ENCODE data around the gene RBM47. TPM values are rescaled to one million over a fixed set of nuclear protein-coding genes. Genes with fewer than 3 reads are reported as not detected.

The RBM47 gene
- total and polyA plus RNA-seq, 2 donors (not counting 1 experiment from before 2014, with no cell fraction given): 5.6 to 12.9 TPM

DNA sequence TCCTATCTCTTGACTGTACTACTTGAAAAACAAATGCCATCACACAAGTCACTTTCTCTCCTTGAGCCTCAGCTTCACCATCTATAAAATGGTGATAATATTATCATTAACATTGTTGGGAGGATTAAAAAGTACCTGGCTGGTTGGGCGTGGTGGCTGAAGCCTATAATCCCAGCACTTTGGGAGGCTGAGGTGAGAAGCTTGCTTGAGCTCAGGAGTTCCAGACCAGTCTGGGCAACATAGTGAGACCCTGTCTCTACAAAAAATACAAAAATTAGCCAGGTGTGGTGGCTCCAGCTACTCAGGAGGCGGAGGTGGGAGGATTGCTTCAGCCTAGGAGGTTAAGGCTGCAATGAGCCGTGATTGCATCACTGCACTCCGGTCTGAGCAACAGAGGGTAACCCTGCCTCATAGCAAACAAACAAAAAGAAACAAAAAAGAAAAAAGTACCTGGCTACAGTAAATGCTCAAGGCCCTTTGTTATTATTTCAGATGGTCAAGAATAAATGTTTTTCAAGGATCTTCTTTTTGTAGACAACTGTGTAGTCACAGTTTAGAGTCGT is 174.2 kb downstream of the RBM47 start:
- ATAC-seq (ENCODE audit: low read depth): no peak

GRCh38 chr4:40454816-40455215 is 174.8 kb downstream of the RBM47 start:
- no peaks in the 10 kb centered on the region for H3K27me3 ChIP-seq (replicated peaks in 1 of 4; ENCODE audit: control extremely low read depth in 1 of 4, control insufficient read depth in 3 of 4, insufficient read depth in 4 of 4, low read length in 3 of 4)
- no peak for ATAC-seq (ENCODE audit: low read depth)
- no peak overlapping the region for H2AFZ ChIP-seq (ENCODE audit: insufficient read depth, low read depth, low read length, poor library complexity, severe bottlenecking)
- TF ChIP-seq EZH2 (IDR thresholded peaks at IDR 0.05; ENCODE audit: borderline replicate concordance, insufficient read depth, low read depth, low read length, poor library complexity, severe bottlenecking) (no peak), CTCF (IDR thresholded peaks at IDR 0.05) (no peak)
- H3K9me3 ChIP-seq (ENCODE audit: control extremely low read depth in 1 of 3, control insufficient read depth in 2 of 3, insufficient read depth in 1 of 3, low read length in 2 of 3): peaks cover 0 to 3% (median 0%) of the 10 kb centered on the region in 3 donors
- no peak overlapping the region for H3K27ac ChIP-seq (ENCODE audit: low read length in 2 of 2)
- no peak overlapping the region for H3K9ac ChIP-seq (ENCODE audit: low read length)
- no peak overlapping the region for H3K27ac Mint-ChIP-seq
- no peak overlapping the region for H3K4me2 ChIP-seq (replicated peaks; ENCODE audit: low read depth, low read length, poor library complexity, severe bottlenecking)
- H3K9me3 Mint-ChIP-seq (ENCODE audit: insufficient read depth): no peaks in the 10 kb centered on the region
- no peaks in the 10 kb centered on the region for H4K20me1 ChIP-seq (ENCODE audit: control insufficient read depth, insufficient read depth, low read length, poor library complexity, severe bottlenecking)
- peaks cover 10% of the 10 kb centered on the region for H3K4me1 Mint-ChIP-seq
- H3K79me2 ChIP-seq (ENCODE audit: control insufficient read depth, insufficient read depth, low read length): no peaks in the 10 kb centered on the region
- no peaks in the 10 kb centered on the region for H3K27me3 Mint-ChIP-seq
- no peak overlapping the region for H3K4me3 Mint-ChIP-seq
- DNase-seq: no peak
- no peaks in the 10 kb centered on the region for H3K4me1 ChIP-seq (ENCODE audit: control insufficient read depth in 2 of 2, insufficient read depth in 2 of 2, low read length in 2 of 2)
- intact Hi-C loops (cut with micrococcal nuclease): no loop called here
- no peaks in the 10 kb centered on the region for H3K36me3 ChIP-seq (replicated peaks in 1 of 2; ENCODE audit: control extremely low read depth in 1 of 2, control insufficient read depth in 1 of 2, extremely low read depth in 1 of 2, insufficient read depth in 2 of 2, low read length in 1 of 2)
- H3K4me3 ChIP-seq (ENCODE audit: control extremely low read depth in 1 of 5, extremely low read depth in 1 of 5, insufficient read depth in 1 of 5, low read depth in 2 of 5, low read length in 4 of 5): no peak overlapping the region
- CTCF ChIA-PET: no interaction called here
- POLR2A ChIA-PET: no interaction called here
- no CpG with 5 or more reads among the region's 2 CpGs for WGBS (ENCODE audit: insufficient coverage)

More for the DNA sequence above, 174.2 kb downstream of the RBM47 start:
- TF ChIP-seq EZH2 (IDR thresholded peaks at IDR 0.05; ENCODE audit: borderline replicate concordance, insufficient read depth, low read depth, low read length, poor library complexity, severe bottlenecking): no peak
- no peak for TF ChIP-seq CTCF (IDR thresholded peaks at IDR 0.05)
- H3K9ac ChIP-seq (ENCODE audit: low read length): no peak overlapping the region
- H3K9me3 ChIP-seq (ENCODE audit: control extremely low read depth in 1 of 3, control insufficient read depth in 2 of 3, insufficient read depth in 1 of 3, low read length in 2 of 3): peaks cover 0 to under 1% (median 0%) of the 10 kb centered on the region in 3 donors
- H4K20me1 ChIP-seq (ENCODE audit: control insufficient read depth, insufficient read depth, low read length, poor library complexity, severe bottlenecking): no peaks in the 10 kb centered on the region
- no peak overlapping the region for H3K4me3 Mint-ChIP-seq
- no peak for DNase-seq
- no peaks in the 10 kb centered on the region for H3K79me2 ChIP-seq (ENCODE audit: control insufficient read depth, insufficient read depth, low read length)
- 100% methylated on average over 1 of the region's 5 CpGs for WGBS (ENCODE audit: insufficient coverage)
- H3K27ac Mint-ChIP-seq: no peak overlapping the region
- no peak overlapping the region for H3K4me2 ChIP-seq (replicated peaks; ENCODE audit: low read depth, low read length, poor library complexity, severe bottlenecking)
- no peaks in the 10 kb centered on the region for H3K9me3 Mint-ChIP-seq (ENCODE audit: insufficient read depth)
- ChIA-PET CTCF (interaction anchor here (0.5 kb wide), 1 partner anchor 72 kb away, joined by 3 read pairs; no protein-coding TSS in a partner anchor), POLR2A (no interaction called here)
- no peak overlapping the region for H3K4me3 ChIP-seq (ENCODE audit: control extremely low read depth in 1 of 5, extremely low read depth in 1 of 5, insufficient read depth in 1 of 5, low read depth in 2 of 5, low read length in 4 of 5)
- no peak overlapping the region for H3K27ac ChIP-seq (ENCODE audit: low read length in 2 of 2)
- no peaks in the 10 kb centered on the region for H3K36me3 ChIP-seq (replicated peaks in 1 of 2; ENCODE audit: control extremely low read depth in 1 of 2, control insufficient read depth in 1 of 2, extremely low read depth in 1 of 2, insufficient read depth in 2 of 2, low read length in 1 of 2)
- H3K27me3 Mint-ChIP-seq: no peaks in the 10 kb centered on the region
- no peaks in the 10 kb centered on the region for H3K4me1 ChIP-seq (ENCODE audit: control insufficient read depth in 2 of 2, insufficient read depth in 2 of 2, low read length in 2 of 2)
- H2AFZ ChIP-seq (ENCODE audit: insufficient read depth, low read depth, low read length, poor library complexity, severe bottlenecking): no peak overlapping the region
- intact Hi-C loops (cut with micrococcal nuclease): no loop called here
- no peaks in the 10 kb centered on the region for H3K27me3 ChIP-seq (replicated peaks in 1 of 4; ENCODE audit: control extremely low read depth in 1 of 4, control insufficient read depth in 3 of 4, insufficient read depth in 4 of 4, low read length in 3 of 4)
- peaks cover 10% of the 10 kb centered on the region for H3K4me1 Mint-ChIP-seq

All from B cell (primary cell).